GM12864 (cell line): ENCODE results near the gene CLSTN2.

Experiments used
- DNase-seq: peaks from one replicate; pipeline ENCODE4 v3.0.0-alpha.2; 2011; ENCODE audit warnings: low read depth
- H3K4me3 ChIP-seq: 2 replicates; pipeline ENCODE4 v1.5.1; 2011; ENCODE audit warnings: mild to moderate bottlenecking, low read depth, low read length, control low read depth
- CTCF ChIP-seq: IDR thresholded peaks from 2 replicates; pipeline ENCODE4 v1.5.1; 2011; ENCODE audit warnings: low read depth, mild to moderate bottlenecking, moderate library complexity, low read length, control low read depth, inconsistent platforms; ENCODE audit errors: missing control alignments

Gene CLSTN2

DNA sequence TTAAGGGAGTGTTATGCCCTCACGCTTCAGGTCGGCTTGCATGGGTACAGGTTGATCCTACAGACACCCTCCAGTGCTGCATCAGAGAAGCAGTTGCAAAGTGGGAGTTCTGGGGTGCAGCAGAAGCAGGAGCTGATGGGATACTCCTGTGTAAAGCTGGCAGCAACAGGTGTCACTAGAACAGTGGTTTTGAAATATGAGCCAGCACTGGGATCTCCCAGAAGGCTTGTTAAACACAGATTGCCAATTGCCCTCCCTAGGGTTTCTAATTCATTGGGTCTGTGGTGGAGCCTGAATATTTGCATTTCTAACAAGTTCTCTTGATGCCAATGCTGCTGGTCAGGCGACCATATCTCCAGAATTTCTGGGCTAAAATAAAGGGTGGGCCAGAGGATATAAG is 350.4 kb downstream of the CLSTN2 start:
- no peak for DNase-seq
- no peak for TF ChIP-seq CTCF
- no peak overlapping the region for H3K4me3 ChIP-seq

- no peak for TF ChIP-seq CTCF
- no peak for DNase-seq
- no peak overlapping the region for H3K4me3 ChIP-seq
Observed at GRCh38 chr3:140288595-140288994, 353.6 kb downstream of the CLSTN2 start.

DNA sequence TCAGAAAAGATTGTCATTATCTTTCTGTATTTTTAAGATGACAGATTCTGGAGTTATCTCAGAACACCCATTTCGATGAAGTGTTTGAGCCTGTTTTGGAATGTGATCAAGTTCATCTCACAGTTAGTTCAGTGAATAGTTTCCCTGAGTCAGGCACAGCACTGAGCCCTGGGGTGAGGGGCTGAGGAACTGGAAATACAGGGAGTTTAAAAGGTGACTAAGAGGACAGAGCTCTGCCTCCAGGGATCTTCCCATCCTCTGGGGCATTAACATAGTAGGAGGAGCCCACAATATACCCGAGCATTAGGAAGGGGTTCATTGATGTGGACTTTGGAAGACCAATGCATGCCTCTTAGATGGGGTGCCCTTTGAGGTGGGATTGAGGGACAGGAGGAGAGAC is 355.1 kb downstream of the CLSTN2 start:
- H3K4me3 ChIP-seq, result no peak overlapping the region
- TF ChIP-seq CTCF, result no peak
- DNase-seq, result no peak

DNA sequence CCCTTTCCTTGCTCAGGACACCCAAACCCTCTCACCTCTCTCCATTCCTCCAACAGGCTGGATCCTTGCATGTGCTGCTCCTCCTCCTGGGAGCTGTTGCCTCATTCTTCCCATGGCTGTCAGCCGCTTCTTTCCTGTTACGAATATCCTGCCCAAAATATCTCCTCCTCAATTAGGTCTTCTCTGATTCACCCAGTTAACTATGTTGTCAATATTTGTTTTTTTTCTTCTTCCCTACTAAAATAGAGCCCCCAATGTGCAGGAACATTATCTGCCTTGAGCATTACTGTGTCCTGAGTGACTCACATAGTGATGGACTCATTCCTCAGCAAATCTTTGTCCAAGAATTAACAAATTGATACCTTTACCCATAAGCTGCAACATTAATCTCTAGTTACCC is 357.2 kb downstream of the CLSTN2 start:
- H3K4me3 ChIP-seq, result no peak overlapping the region
- DNase-seq, result no peak

DNA sequence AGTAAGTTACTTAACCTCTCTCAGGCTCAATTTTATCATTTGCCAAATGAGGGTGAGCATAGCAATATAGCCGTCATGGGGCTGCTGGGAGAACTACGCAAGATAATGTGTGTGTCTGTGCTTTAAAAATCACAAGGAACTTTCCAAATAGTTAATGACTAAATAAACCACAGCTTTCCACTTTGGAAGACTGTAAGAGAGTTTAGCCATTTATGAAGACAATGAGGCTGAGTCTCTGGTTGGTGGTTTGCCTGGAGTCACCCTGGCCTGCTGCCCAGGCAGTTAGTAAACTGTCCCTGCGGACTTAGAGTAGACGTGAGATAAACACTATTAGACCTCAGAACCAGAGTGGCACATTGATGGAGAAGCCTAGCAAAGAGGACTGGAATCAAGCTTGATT is 357.7 kb downstream of the CLSTN2 start:
- DNase-seq, result no peak
- H3K4me3 ChIP-seq, result no peak overlapping the region
- no peak for TF ChIP-seq CTCF

More for the DNA sequence above, 357.2 kb downstream of the CLSTN2 start:
- TF ChIP-seq CTCF, result no peak

GRCh38 chr3:140294058-140294457 is 359.1 kb downstream of the CLSTN2 start:
- TF ChIP-seq CTCF, result no peak

GRCh38 chr3:140296796-140297352 is 361.9 kb downstream of the CLSTN2 start:
- no peak for TF ChIP-seq CTCF
- H3K4me3 ChIP-seq, result no peak overlapping the region
- no peak for DNase-seq

More at GRCh38 chr3:140294058-140294457, 359.1 kb downstream of the CLSTN2 start:
- H3K4me3 ChIP-seq, result no peak overlapping the region
- DNase-seq, result no peak
